OCI-LY1 (cell line): ENCODE data around the gene S100A2.

Experiments
- CTCF ChIP-seq: fragments of 200-600 bp; sonication (generic), shearing (Covaris generic); IDR thresholded peaks from 2 replicates; pipeline ENCODE4 v1.5.1; 2017; ENCODE audit warnings: mild to moderate bottlenecking, antibody characterized with exemption, low read length, moderate library complexity, mixed read lengths
- EZH2 ChIP-seq: fragments of 200-600 bp; sonication (generic), shearing (Covaris generic); IDR thresholded peaks from 2 replicates; pipeline ENCODE4 v1.8.0; 2017; ENCODE audit warnings: borderline replicate concordance, mixed run types, mild to moderate bottlenecking, antibody characterized with exemption, low read length, moderate library complexity, mixed read lengths

- TF ChIP-seq CTCF: no peak
- no peak for TF ChIP-seq EZH2
Measured at GRCh38 chr1:153531638-153532037, 34.0 kb downstream of the S100A2 start.
